ENCODE measurements around the gene SF3A1.

- TF ChIP-seq POLR2AphosphoS5 (IDR thresholded peaks at IDR 0.05; ENCODE audit: low read depth) (no peak), GABPA (IDR thresholded peaks at IDR 0.05; ENCODE audit: low read depth) (no peak), CTCF (IDR thresholded peaks at IDR 0.05; ENCODE audit: insufficient read depth, low read length) (no peak), SPI1 (IDR thresholded peaks at IDR 0.05; ENCODE audit: borderline replicate concordance, low read depth) (no peak)
Observed at GRCh38 chr22:30302810-30303138, 53.9 kb downstream of the SF3A1 start.

All from HL-60 (cell line).